ENCODE data around the gene OR6J1.

DNA sequence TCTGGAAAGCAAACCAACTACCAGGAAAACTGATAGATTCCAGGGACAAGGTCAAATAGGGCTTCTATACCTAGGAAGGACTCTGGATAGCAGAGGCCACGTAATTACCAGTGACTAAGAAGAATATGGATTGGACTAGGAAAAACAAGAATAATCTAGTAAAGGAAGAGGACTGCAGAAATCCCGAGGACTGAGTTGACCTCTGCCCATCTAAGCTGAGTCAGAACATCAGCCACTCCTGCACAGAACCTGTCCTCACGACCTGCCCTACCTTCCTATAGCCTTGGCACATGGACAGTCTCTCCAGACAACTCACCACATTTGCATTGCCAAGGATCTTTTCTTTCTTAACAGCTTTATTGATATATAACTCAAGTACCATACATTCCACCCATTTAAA is 2.3 kb downstream of the OR6J1 start:
- TF ChIP-seq POLR2A (IDR thresholded peaks at IDR 0.05; ENCODE audit: low read depth, low read length) = no peak
- TF ChIP-seq, protein P1, sequence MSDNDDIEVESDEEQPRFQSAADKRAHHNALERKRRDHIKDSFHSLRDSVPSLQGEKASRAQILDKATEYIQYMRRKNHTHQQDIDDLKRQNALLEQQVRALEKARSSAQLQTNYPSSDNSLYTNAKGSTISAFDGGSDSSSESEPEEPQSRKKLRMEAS (IDR thresholded peaks at IDR 0.05; ENCODE audit: insufficient read depth, insufficient read length) = no peak
- TF ChIP-seq EZH2 (IDR thresholded peaks at IDR 0.05; ENCODE audit: borderline replicate concordance, low read depth, low read length, severe bottlenecking) = no peak
- TF ChIP-seq, protein P2, sequence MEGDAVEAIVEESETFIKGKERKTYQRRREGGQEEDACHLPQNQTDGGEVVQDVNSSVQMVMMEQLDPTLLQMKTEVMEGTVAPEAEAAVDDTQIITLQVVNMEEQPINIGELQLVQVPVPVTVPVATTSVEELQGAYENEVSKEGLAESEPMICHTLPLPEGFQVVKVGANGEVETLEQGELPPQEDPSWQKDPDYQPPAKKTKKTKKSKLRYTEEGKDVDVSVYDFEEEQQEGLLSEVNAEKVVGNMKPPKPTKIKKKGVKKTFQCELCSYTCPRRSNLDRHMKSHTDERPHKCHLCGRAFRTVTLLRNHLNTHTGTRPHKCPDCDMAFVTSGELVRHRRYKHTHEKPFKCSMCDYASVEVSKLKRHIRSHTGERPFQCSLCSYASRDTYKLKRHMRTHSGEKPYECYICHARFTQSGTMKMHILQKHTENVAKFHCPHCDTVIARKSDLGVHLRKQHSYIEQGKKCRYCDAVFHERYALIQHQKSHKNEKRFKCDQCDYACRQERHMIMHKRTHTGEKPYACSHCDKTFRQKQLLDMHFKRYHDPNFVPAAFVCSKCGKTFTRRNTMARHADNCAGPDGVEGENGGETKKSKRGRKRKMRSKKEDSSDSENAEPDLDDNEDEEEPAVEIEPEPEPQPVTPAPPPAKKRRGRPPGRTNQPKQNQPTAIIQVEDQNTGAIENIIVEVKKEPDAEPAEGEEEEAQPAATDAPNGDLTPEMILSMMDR (IDR thresholded peaks at IDR 0.05; ENCODE audit: extremely low read depth in 1 of 2, insufficient read depth in 1 of 2, low read depth in 1 of 2, low read length in 2 of 2) = no peak
